PC-3 (cell line): ENCODE measurements around the gene DMD.

ENCODE experiments used
- CTCF ChIP-seq: fragments of 300-600 bp; sonication (generic); conservative IDR thresholded peaks from 2 replicates; pipeline ENCODE4 v1.5.1; 2017; ENCODE audit warnings: antibody characterized with exemption, low read depth, mild to moderate bottlenecking, low read length
- EZH2 ChIP-seq: fragments of 300-600 bp; sonication (generic); IDR thresholded peaks from one replicate; pipeline ENCODE4 v1.6.1; 2017; ENCODE audit warnings: antibody characterized with exemption, mild to moderate bottlenecking, low read length; ENCODE audit not compliant: unreplicated experiment
- EZH2phosphoT487 ChIP-seq: fragments of 300-600 bp; sonication (generic); IDR thresholded peaks from 2 replicates; pipeline ENCODE4 v1.6.1; 2018; ENCODE audit warnings: mild to moderate bottlenecking, antibody characterized with exemption, low read length, borderline replicate concordance

GRCh38 chrX:32118832-32119231, 1092.5 kb downstream of the DMD start:
- TF ChIP-seq CTCF: no peak
- no peak for TF ChIP-seq EZH2
- TF ChIP-seq EZH2phosphoT487: no peak
